Omental fat pad (tissue), 4 donors: ENCODE data around the gene ZNF382. TPM values are rescaled to one million over a fixed set of nuclear protein-coding genes. Genes with fewer than 3 reads are reported as not detected.

Experiments used
- ATAC-seq: fragments of 150-250 bp; one replicate; pipeline ENCODE4 v1.9.1; 2016; ENCODE audit warnings: mild to moderate bottlenecking, moderate library complexity; ENCODE audit not compliant: low FRiP score
- DNase-seq: peaks from one replicate; pipeline ENCODE4 v3.0.0-alpha.2; 2019; ENCODE audit warnings: low spot score
- total RNA-seq, 4 donors: library from RNA; depleted of rRNA; stranded (reverse); fragments of >200 nt; gene quantifications; one replicate each; pipeline ENCODE4 v1.1.0, GENCODE V29; 2016
- TF ChIP-seq, protein P1 (sequence below), 3 donors: fragments of 450-650 bp; IDR thresholded peaks; one replicate each; pipeline ENCODE4 v1.5.1; 2016 to 2017; ENCODE audit warnings: antibody characterized with exemption in 3 of 3, mild to moderate bottlenecking in 3 of 3, moderate library complexity in 2 of 3

ZNF382 gene
- total RNA-seq, 4 donors from 2014 or later, result 0.79 to 5.0 (median 4.3) TPM

DNA sequence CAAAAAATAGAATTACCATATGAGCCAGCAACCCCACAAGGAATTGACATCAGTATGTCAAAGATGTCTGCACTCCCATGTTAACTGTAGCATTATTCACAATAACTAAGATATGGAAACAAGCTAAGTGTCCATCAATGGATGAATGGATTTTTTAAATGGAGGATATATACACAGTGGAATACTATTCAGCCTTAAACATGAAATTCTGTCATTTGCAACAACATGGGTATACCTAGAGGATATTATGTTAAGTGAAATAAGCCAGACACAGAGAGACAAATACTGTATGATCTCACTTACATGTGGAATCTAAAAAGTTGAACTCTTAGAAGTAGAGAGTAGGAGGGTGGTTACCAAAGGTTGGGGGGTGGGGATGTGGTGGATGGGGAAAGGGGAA, 74.3 kb downstream of the ZNF382 start:
- DNase-seq, result no peak
- ATAC-seq, result no peak
- TF ChIP-seq, protein P1, sequence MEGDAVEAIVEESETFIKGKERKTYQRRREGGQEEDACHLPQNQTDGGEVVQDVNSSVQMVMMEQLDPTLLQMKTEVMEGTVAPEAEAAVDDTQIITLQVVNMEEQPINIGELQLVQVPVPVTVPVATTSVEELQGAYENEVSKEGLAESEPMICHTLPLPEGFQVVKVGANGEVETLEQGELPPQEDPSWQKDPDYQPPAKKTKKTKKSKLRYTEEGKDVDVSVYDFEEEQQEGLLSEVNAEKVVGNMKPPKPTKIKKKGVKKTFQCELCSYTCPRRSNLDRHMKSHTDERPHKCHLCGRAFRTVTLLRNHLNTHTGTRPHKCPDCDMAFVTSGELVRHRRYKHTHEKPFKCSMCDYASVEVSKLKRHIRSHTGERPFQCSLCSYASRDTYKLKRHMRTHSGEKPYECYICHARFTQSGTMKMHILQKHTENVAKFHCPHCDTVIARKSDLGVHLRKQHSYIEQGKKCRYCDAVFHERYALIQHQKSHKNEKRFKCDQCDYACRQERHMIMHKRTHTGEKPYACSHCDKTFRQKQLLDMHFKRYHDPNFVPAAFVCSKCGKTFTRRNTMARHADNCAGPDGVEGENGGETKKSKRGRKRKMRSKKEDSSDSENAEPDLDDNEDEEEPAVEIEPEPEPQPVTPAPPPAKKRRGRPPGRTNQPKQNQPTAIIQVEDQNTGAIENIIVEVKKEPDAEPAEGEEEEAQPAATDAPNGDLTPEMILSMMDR (IDR thresholded peaks at IDR 0.05), result no peak

Other genes with a start within 250 kb of the ZNF382 start
- gene ZFP14, start 226.1 kb upstream of the ZNF382 start, total RNA-seq, result 10 to 100 TPM in 1 of 4 donors, 1 to 10 TPM in 3; 1.4 to 10.4 (median 3.2) TPM
- 1 to 10 TPM; 2.9 to 5.6 (median 4.0) TPM for gene ZFP82, start 186.7 kb upstream of the ZNF382 start, total RNA-seq
- gene ZNF566, start 115.8 kb upstream of the ZNF382 start, total RNA-seq, result 10 to 100 TPM in 3 of 4 donors, 1 to 10 TPM in 1; 8.1 to 22.7 (median 12.2) TPM
- gene ZNF260, start 77.0 kb upstream of the ZNF382 start, total RNA-seq, result 10 to 100 TPM in 2 of 4 donors, 1 to 10 TPM in 2; 5.3 to 31.5 (median 9.1) TPM
- gene ZNF529, start 32.0 kb upstream of the ZNF382 start, total RNA-seq, result 10 to 100 TPM in 2 of 4 donors, 1 to 10 TPM in 2; 9.8 to 17.1 (median 11.9) TPM
- 1 to 10 TPM; 4.2 to 8.0 (median 6.9) TPM for gene ZNF461, start 61.5 kb downstream of the ZNF382 start, total RNA-seq
- 10 to 100 TPM in 1 of 4 donors, 1 to 10 TPM in 3; 6.4 to 11.2 (median 8.0) TPM for gene ZNF567, start 82.3 kb downstream of the ZNF382 start, total RNA-seq
- 1 to 10 TPM; 1.7 to 4.6 (median 3.5) TPM for gene ZNF850, start 167.5 kb downstream of the ZNF382 start, total RNA-seq
- gene ZNF790, start 233.1 kb downstream of the ZNF382 start, total RNA-seq, result 1 to 10 TPM; 4.0 to 8.4 (median 4.4) TPM
- 1 to 10 TPM; 2.6 to 7.4 (median 4.2) TPM for gene ZNF345, start 245.6 kb downstream of the ZNF382 start, total RNA-seq